K562 (cell line): ENCODE data around the gene SNX9. TPM values are rescaled to one million over a fixed set of nuclear protein-coding genes. Genes with fewer than 3 reads are reported as not detected.

ENCODE experiments used
- ATAC-seq: fragments of 200-7000 bp; cut with Tn5 transposase; 3 replicates; pipeline ENCODE4 v1.9.1; 2020; ENCODE audit warnings: moderate library complexity
- BruUV-seq: library from RNA; stranded (reverse); fragments of 400-500 nt; replicated peaks from 2 replicates; lab custom pipeline; 2021; lab: Mats Ljungman, UMichigan
- CTCF ChIA-PET: fragments of 300-600 bp; formaldehyde crosslinking; extraction: SDS; loops from one replicate; lab custom pipeline; 2021; ENCODE audit warnings: low intra/inter-chr PET ratio; lab: Yijun Ruan, JAX
- POLR2A ChIA-PET: fragments of 300-600, 350-650 bp; sonication (Branson Sonifier 250); formaldehyde crosslinking; extraction: SDS; loops from one replicate; lab custom pipeline; 2021; ENCODE audit warnings: antibody characterized with exemption, inconsistent platforms; lab: Yijun Ruan, JAX
- DNase-seq, 4 experiments: peaks; one replicate each; pipeline versions ENCODE4 v3.0.0 to v3.0.0-alpha.2; 2011 to 2018; ENCODE audit warnings: low spot score in 3 of 4, mixed read lengths in 3 of 4; ENCODE audit errors: extremely low read depth in 1 of 4
- FAIRE-seq: peaks from 2 replicates; lab custom pipeline; 2011; peaks lifted over from hg19 to GRCh38; lab: Jason Lieb, UNC
- H2AFZ ChIP-seq: 2 replicates; pipeline ENCODE4 v1.6.0; 2011; ENCODE audit warnings: low read depth, low read length, control low read depth, inconsistent platforms
- H3K27ac ChIP-seq: fragments of 200-600 bp; 3 replicates; pipeline ENCODE4 v1.8.0; 2011; ENCODE audit warnings: low read depth, mild to moderate bottlenecking, control low read depth, inconsistent platforms, low read length, moderate library complexity, mixed read lengths; ENCODE audit errors: extremely low read depth
- H3K27me3 ChIP-seq, 2 experiments: fragments of 300-600 bp in 1 of 2; 2 replicates in 1 of 2; 3 replicates in 1 of 2; pipeline versions ENCODE4 v1.6.0 to v1.8.0; 2011; ENCODE audit warnings: inconsistent platforms in 2 of 2, low read length in 2 of 2, mild to moderate bottlenecking in 1 of 2, mixed read lengths in 1 of 2, moderate library complexity in 1 of 2; ENCODE audit not compliant: control insufficient read depth in 2 of 2, insufficient read depth in 2 of 2
- H3K36me3 ChIP-seq: fragments of 300-600 bp; 3 replicates; pipeline ENCODE4 v1.8.0; 2011; ENCODE audit warnings: mild to moderate bottlenecking, low read length, inconsistent platforms; ENCODE audit not compliant: control insufficient read depth, insufficient read depth
- H3K4me1 ChIP-seq, 2 experiments: fragments of 200-600 bp in 1 of 2; replicated peaks in 1 of 2; 2 replicates in 1 of 2; 3 replicates in 1 of 2; pipeline versions ENCODE4 v1.5.1 to v1.8.0; 2011; ENCODE audit warnings: inconsistent platforms in 2 of 2, low read length in 2 of 2, mild to moderate bottlenecking in 1 of 2, mixed read lengths in 1 of 2, moderate library complexity in 1 of 2; ENCODE audit not compliant: control insufficient read depth in 2 of 2, insufficient read depth in 2 of 2
- H3K4me2 ChIP-seq: 2 replicates; pipeline ENCODE4 v1.6.1; 2011; ENCODE audit warnings: low read length, control low read depth, inconsistent platforms, mixed read lengths; ENCODE audit not compliant: insufficient read depth
- H3K4me3 ChIP-seq: fragments of 200-600 bp; sonication (generic), shearing (Covaris generic); 2 replicates; pipeline ENCODE4 v1.5.1; 2016; ENCODE audit warnings: control low read depth, inconsistent platforms
- H3K79me2 ChIP-seq: fragments of 200-600 bp; 3 replicates; pipeline ENCODE4 v1.8.0; 2011; ENCODE audit warnings: low read length, inconsistent platforms; ENCODE audit not compliant: control insufficient read depth, insufficient read depth
- H3K9ac ChIP-seq, 2 experiments: 2 replicates each; pipeline versions ENCODE4 v1.6.0 to v1.6.1; 2011; ENCODE audit warnings: low read depth in 2 of 2, low read length in 2 of 2, control low read depth in 1 of 2, inconsistent platforms in 1 of 2, mild to moderate bottlenecking in 1 of 2, mixed read lengths in 1 of 2; ENCODE audit not compliant: insufficient read depth in 1 of 2
- H3K9me1 ChIP-seq: one replicate; pipeline ENCODE4 v1.6.0; 2011; ENCODE audit warnings: inconsistent platforms, mild to moderate bottlenecking, low read length, moderate library complexity; ENCODE audit not compliant: control insufficient read depth, insufficient read depth
- H3K9me3 ChIP-seq: replicated peaks from 2 replicates; pipeline ENCODE4 v1.5.1; 2011; ENCODE audit warnings: low read depth, low read length, inconsistent platforms; ENCODE audit not compliant: control insufficient read depth, insufficient read depth
- H4K20me1 ChIP-seq: replicated peaks from 2 replicates; pipeline ENCODE4 v1.6.1; 2011; ENCODE audit warnings: low read length, inconsistent platforms, mixed read lengths; ENCODE audit not compliant: control insufficient read depth, insufficient read depth
- GTF2B ChIP-seq: IDR thresholded peaks from 2 replicates; pipeline ENCODE4 v1.6.1; 2011; ENCODE audit not compliant: insufficient read length; ENCODE audit errors: extremely low read depth
- MAX ChIP-seq: sonication (generic); formaldehyde crosslinking; IDR thresholded peaks from 2 replicates; pipeline ENCODE4 v1.9.0; 2022; ENCODE audit warnings: mild to moderate bottlenecking, missing genetic modification reagents
- MECOM ChIP-seq: fragments of 250-450 bp; sonication (Bioruptor Pico); IDR thresholded peaks from 2 replicates; pipeline ENCODE4 v1.8.0; 2022; ENCODE audit warnings: inconsistent platforms
- POLR2AphosphoS5 ChIP-seq: IDR thresholded peaks from 2 replicates; pipeline ENCODE4 v1.6.1; 2011; ENCODE audit warnings: mild to moderate bottlenecking, low read depth, low read length, moderate library complexity; ENCODE audit not compliant: control insufficient read depth, insufficient read depth
- ZBTB49 ChIP-seq: sonication (generic); formaldehyde crosslinking; IDR thresholded peaks from 2 replicates; pipeline ENCODE4 v1.8.0; 2022; ENCODE audit warnings: missing genetic modification reagents, mild to moderate bottlenecking, borderline replicate concordance
- ZNF232 ChIP-seq: sonication (generic); formaldehyde crosslinking; IDR thresholded peaks from 2 replicates; pipeline ENCODE4 v1.8.0; 2022; ENCODE audit warnings: mild to moderate bottlenecking, missing genetic modification reagents
- ZNF586 ChIP-seq: fragments of 450-650 bp; formaldehyde crosslinking; conservative IDR thresholded peaks from 2 replicates; pipeline ENCODE4 v1.4.0; 2020; ENCODE audit warnings: mild to moderate bottlenecking, moderate library complexity
- ZNF639 ChIP-seq, 2 experiments: fragments of 200-800 bp in 1 of 2; sonication (Bioruptor generic) in 1 of 2; sonication (generic) in 1 of 2; formaldehyde crosslinking in 1 of 2; IDR thresholded peaks in 1 of 2; conservative IDR thresholded peaks in 1 of 2; 2 replicates each; pipeline versions ENCODE4 v1.5.0 to v1.6.1; 2016 to 2020; ENCODE audit warnings: missing compliant biosample characterization in 1 of 2, missing genetic modification characterization in 1 of 2, missing genetic modification reagents in 1 of 2
- WGBS: fragments of 100-300 bp; shearing (Covaris generic); methylation state at CpG from one replicate; pipeline ENCODE4 v1.1.6; 2016; ENCODE audit warnings: low coverage, mixed read lengths; ENCODE audit not compliant: insufficient coverage; ENCODE audit errors: missing lambda C conversion rate; 5-methylcytosine and 5-hydroxymethylcytosine counted together
- in situ Hi-C: fragments of 300-500 bp; cut with MboI; formaldehyde crosslinking; loops from 4 replicates; pipeline ENCODE4 v1.15.0; 2018; ENCODE audit warnings: inconsistent platforms, mixed read lengths
- intact Hi-C: fragments of 100-400 bp; cut with micrococcal nuclease; formaldehyde crosslinking; loops from 2 replicates; pipeline ENCODE4 v1.14.2; 2022
- polyA plus RNA-seq, 8 experiments: library from polyadenylated mRNA; depleted of rRNA in 4 of 8; stranded (reverse) in 5 of 8; unstranded in 3 of 8; fragments of >200 nt; fragmentation: Nextera tagmentation in 2 of 8; fragmentation: Illumina TruSeq in 1 of 8; extraction: Ambion mirVana in 2 of 8; extraction: Trizol in 1 of 8; gene quantifications; 2 replicates each; pipeline versions ENCODE4 v1.2.1 to v1.2.3, GENCODE V29; 2011 to 2014; ENCODE audit warnings: inconsistent platforms in 1 of 8, missing spikeins in 1 of 8
- total RNA-seq, 7 experiments: library from RNA; depleted of rRNA in 6 of 7; stranded (reverse); fragments of >200 nt in 6 of 7; fragmentation: Illumina TruSeq in 2 of 7; extraction: Trizol in 2 of 7; gene quantifications; 2 replicates each; pipeline versions ENCODE4 v1.2.1 to v1.2.3, GENCODE V29; 2011 to 2021; ENCODE audit warnings: low replicate concordance in 1 of 7

SNX9 gene
- total and polyA plus RNA-seq, 9 of the 15 experiments (the other 6 are each of a cell fraction or from before 2014, with no cell fraction given), result 6.0 to 81.7 (median 57.1) TPM

- ChIA-PET CTCF (no interaction called here), POLR2A (no interaction called here)
- Histone ChIP-seq H3K27ac (no peak overlapping the region), H3K4me2 (no peak overlapping the region), H3K9me1 (no peaks in the 10 kb centered on the region), H3K4me1 (peaks cover 9 to 28% of the 10 kb centered on the region in 2 experiments; a peak in 4 of 5 replicates), H3K27me3 (no peaks in the 10 kb centered on the region), H4K20me1 (no peaks in the 10 kb centered on the region), H2AFZ (no peak overlapping the region), H3K36me3 (peaks cover 61% of the 10 kb centered on the region), H3K9me3 (no peaks in the 10 kb centered on the region), H3K9ac (no peak overlapping the region), H3K79me2 (peaks cover 73% of the 10 kb centered on the region), H3K4me3 (no peak overlapping the region)
- ATAC-seq, result no peak
- TSS peak; percentile 13 for BruUV-seq
- no peak for FAIRE-seq
- DNase-seq, result no peak
- in situ Hi-C loops, result no loop called here
- intact Hi-C loops, result no loop called here
- WGBS, result 89% methylated on average over 9 of the region's 10 CpGs
- TF ChIP-seq GTF2B (no peak), MAX (CRISPR knock-in tag) (no peak), ZNF586 (CRISPR knock-in tag) (no peak), MECOM (CRISPR knock-in tag) (no peak), POLR2AphosphoS5 (no peak), ZNF232 (CRISPR knock-in tag) (no peak), ZNF639 (CRISPR knock-in tag; conservative IDR thresholded peaks at IDR 0.05 in 1 of 2, IDR thresholded peaks at IDR 0.05 in 1 of 2) (no peak), ZBTB49 (CRISPR knock-in tag) (no peak)
Observed at GRCh38 chr6:157868835-157869234, 45.8 kb downstream of the SNX9 start.
